ENCODE measurements around the gene GALNT17.

Gene GALNT17

DNA sequence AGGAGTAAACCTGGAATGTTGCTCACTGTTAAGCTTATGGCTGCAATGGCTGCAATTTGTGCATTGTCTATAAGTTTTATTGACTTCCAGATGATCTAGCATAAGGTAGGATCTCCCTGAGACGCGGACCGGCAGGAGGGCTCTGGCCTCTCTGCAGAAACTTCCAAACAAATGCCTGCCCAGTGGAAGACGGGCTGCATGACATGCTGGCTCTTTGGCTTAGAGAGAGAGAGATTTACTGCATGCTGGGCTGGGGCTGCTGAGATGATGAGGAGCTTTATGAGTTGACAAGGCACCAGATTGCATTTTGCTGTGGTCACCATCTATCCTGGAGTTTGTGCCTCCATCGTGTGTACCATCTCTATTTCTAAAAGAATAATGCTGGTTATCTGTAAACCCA, 193.2 kb downstream of the GALNT17 start:
- Histone ChIP-seq H3K27me3 (ENCODE audit: insufficient read depth, low read length) (no peaks in the 10 kb centered on the region), H3K4me1 (ENCODE audit: insufficient read depth, low read length) (peaks cover 24% of the 10 kb centered on the region), H3K9ac (ENCODE audit: low read depth, low read length) (no peak overlapping the region), H3K4me3 (ENCODE audit: low read length) (no peak overlapping the region), H3K27ac (ENCODE audit: low read length) (no peak overlapping the region), H3K9me3 (ENCODE audit: insufficient read depth, low read depth, low read length) (no peaks in the 10 kb centered on the region), H3K36me3 (ENCODE audit: insufficient read depth, low read depth, low read length) (no peaks in the 10 kb centered on the region)

DNA sequence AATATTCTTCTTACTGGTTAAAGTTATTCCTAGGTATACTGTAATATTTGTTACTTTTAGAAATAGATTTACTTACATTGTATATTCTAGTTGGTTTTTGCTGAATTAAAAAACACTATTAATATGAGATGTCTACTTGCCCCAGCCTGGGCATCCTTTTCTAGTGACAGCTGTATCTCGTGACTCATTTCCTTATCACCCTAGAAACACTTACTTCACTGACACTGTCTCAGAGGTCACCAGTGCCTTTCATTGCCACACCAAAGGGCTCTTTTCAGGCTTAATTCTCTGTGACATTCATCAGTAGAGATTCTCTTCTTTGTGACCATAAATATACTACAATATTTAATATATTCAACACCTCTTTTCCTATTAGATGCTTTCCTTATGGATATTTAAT, 194.7 kb downstream of the GALNT17 start:
- Histone ChIP-seq H3K4me1 (ENCODE audit: insufficient read depth, low read length) (peaks cover 24% of the 10 kb centered on the region), H3K27ac (ENCODE audit: low read length) (no peak overlapping the region), H3K9me3 (ENCODE audit: insufficient read depth, low read depth, low read length) (no peaks in the 10 kb centered on the region), H3K4me3 (ENCODE audit: low read length) (no peak overlapping the region), H3K36me3 (ENCODE audit: insufficient read depth, low read depth, low read length) (no peaks in the 10 kb centered on the region), H3K9ac (ENCODE audit: low read depth, low read length) (no peak overlapping the region), H3K27me3 (ENCODE audit: insufficient read depth, low read length) (no peaks in the 10 kb centered on the region)

DNA sequence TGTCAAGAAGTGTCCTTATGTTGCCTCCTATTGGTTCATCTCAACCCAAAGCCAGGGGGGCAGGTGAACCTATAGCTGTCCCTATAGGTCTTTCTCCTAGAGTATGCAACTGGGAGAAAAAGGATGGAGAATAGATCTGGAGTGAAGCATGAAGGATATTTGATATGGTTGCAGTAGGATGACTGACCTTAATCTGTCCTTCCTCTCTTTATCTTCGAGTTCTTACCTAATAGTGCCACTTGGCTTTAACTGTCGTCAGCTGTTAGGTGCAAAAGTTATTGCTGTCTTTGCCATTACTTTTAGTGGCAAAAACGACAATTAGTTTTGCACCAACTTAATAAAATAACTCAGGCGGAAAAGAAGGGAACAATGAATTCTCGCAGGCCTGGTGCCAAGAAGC, 196.0 kb downstream of the GALNT17 start:
- Histone ChIP-seq H3K9ac (ENCODE audit: low read depth, low read length) (no peak overlapping the region), H3K4me3 (ENCODE audit: low read length) (no peak overlapping the region), H3K27me3 (ENCODE audit: insufficient read depth, low read length) (no peaks in the 10 kb centered on the region), H3K27ac (ENCODE audit: low read length) (no peak overlapping the region), H3K4me1 (ENCODE audit: insufficient read depth, low read length) (peaks cover 24% of the 10 kb centered on the region), H3K36me3 (ENCODE audit: insufficient read depth, low read depth, low read length) (no peaks in the 10 kb centered on the region), H3K9me3 (ENCODE audit: insufficient read depth, low read depth, low read length) (no peaks in the 10 kb centered on the region)

DNA sequence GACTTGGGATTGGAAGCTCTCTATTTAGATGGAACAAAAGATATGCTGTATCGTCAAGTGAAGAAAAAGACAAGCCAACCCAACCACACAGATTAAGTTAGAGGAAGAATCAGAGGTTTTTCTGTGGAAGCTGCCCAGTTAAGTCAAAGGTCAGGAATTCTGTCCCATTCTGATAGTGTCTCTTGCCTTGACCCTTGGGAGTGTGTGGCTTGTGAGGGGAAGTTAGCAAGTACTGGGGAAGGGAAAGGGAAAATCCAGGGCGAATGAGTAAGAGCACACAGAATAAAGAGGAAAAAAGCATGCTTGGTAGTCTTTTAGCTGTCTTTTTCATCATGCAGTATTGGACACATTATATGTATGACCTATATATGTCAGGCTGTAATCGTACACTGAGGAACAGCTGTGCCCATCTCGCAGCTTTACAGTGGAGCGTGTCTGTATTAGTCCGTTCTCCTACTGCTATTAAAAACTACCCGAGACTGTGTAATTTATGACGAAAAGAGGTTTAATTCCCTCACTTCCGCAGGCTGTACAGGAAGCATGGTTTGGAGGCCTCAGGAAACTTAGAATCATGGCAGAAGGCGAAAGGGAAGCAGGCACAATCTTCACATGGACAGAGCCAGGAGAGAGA, 197.2 kb downstream of the GALNT17 start:
- Histone ChIP-seq H3K9me3 (ENCODE audit: insufficient read depth, low read depth, low read length) (no peaks in the 10 kb centered on the region), H3K4me3 (ENCODE audit: low read length) (no peak overlapping the region), H3K27ac (ENCODE audit: low read length) (no peak overlapping the region)

DNA sequence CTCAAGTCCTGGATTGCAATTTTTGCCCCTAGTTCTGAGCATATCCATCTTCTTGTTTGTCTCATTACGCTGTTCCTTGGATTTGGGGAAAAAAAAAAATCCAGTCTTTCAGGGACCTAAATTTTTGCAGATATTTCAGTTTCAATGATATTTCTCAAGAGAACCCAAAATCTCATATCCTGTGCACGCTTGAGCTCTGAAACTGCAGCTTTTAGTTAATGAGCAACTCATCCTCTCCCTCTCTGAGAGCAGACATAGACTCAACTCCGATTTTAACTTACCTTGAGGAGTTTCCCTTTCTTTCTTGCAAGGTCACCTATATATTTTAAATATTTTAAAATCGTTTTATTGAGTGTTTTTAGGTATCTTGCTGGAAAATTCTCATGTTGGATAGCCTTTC, 200.3 kb downstream of the GALNT17 start:
- no peak overlapping the region for H3K9ac ChIP-seq (ENCODE audit: low read depth, low read length)
- peaks cover 7% of the 10 kb centered on the region for H3K36me3 ChIP-seq (ENCODE audit: insufficient read depth, low read depth, low read length)
- H3K9me3 ChIP-seq (ENCODE audit: insufficient read depth, low read depth, low read length): no peaks in the 10 kb centered on the region
- H3K27ac ChIP-seq (ENCODE audit: low read length): no peak overlapping the region
- H3K4me1 ChIP-seq (ENCODE audit: insufficient read depth, low read length): peaks cover 14% of the 10 kb centered on the region
- H3K27me3 ChIP-seq (ENCODE audit: insufficient read depth, low read length): no peaks in the 10 kb centered on the region
- no peak overlapping the region for H3K4me3 ChIP-seq (ENCODE audit: low read length)

More for the DNA sequence above, 197.2 kb downstream of the GALNT17 start:
- Histone ChIP-seq H3K9ac (ENCODE audit: low read depth, low read length) (no peak overlapping the region), H3K36me3 (ENCODE audit: insufficient read depth, low read depth, low read length) (no peaks in the 10 kb centered on the region), H3K27me3 (ENCODE audit: insufficient read depth, low read length) (no peaks in the 10 kb centered on the region), H3K4me1 (ENCODE audit: insufficient read depth, low read length) (peaks cover 24% of the 10 kb centered on the region)

DNA sequence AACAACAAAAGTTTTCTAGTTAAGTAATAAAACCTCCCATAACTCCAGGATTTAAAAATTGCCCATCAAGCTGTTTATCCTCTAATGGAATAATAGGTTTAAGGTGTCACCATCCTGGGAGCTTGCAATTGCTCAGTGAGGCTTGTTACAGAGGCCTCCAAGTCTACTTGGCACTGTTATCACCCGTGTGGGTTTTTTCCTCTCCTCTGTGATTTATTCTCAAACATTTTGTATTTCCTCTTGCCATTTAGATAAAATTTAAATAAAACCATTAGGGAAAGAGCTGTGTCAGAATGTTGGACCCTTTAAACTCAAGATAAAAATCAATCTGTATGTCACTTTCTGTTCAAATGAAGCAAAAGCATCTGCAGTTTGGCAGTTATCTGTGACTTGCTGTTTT, 202.6 kb downstream of the GALNT17 start:
- no peak overlapping the region for H3K9ac ChIP-seq (ENCODE audit: low read depth, low read length)
- no peaks in the 10 kb centered on the region for H3K27me3 ChIP-seq (ENCODE audit: insufficient read depth, low read length)
- H3K4me3 ChIP-seq (ENCODE audit: low read length): no peak overlapping the region
- no peaks in the 10 kb centered on the region for H3K9me3 ChIP-seq (ENCODE audit: insufficient read depth, low read depth, low read length)
- H3K4me1 ChIP-seq (ENCODE audit: insufficient read depth, low read length): peaks cover 1% of the 10 kb centered on the region
- H3K36me3 ChIP-seq (ENCODE audit: insufficient read depth, low read depth, low read length): peaks cover 7% of the 10 kb centered on the region
- H3K27ac ChIP-seq (ENCODE audit: low read length): no peak overlapping the region

DNA sequence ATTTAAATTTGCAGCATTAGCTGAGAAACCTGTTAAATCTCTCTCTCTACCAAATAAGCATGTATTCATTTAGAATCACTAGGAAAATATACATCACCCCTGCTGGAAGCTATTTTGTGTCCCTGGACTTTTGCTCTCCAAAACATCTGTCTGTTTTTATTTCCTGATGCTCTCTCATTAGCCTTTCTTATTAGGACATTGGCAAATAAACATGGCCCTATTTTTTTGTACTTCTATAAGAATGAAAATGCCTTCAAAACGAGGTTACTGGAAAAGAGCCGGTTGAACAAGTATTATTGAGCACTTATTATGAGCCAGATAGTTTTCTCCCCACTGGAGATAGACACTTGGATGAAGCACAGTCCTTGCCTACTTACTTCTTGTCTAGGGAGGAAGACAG, 206.9 kb downstream of the GALNT17 start:
- Histone ChIP-seq H3K27ac (ENCODE audit: low read length) (no peak overlapping the region), H3K9ac (ENCODE audit: low read depth, low read length) (no peak overlapping the region), H3K27me3 (ENCODE audit: insufficient read depth, low read length) (no peaks in the 10 kb centered on the region), H3K9me3 (ENCODE audit: insufficient read depth, low read depth, low read length) (peaks cover 11% of the 10 kb centered on the region), H3K36me3 (ENCODE audit: insufficient read depth, low read depth, low read length) (peaks cover 16% of the 10 kb centered on the region), H3K4me1 (ENCODE audit: insufficient read depth, low read length) (peaks cover 10% of the 10 kb centered on the region), H3K4me3 (ENCODE audit: low read length) (no peak overlapping the region)

DNA sequence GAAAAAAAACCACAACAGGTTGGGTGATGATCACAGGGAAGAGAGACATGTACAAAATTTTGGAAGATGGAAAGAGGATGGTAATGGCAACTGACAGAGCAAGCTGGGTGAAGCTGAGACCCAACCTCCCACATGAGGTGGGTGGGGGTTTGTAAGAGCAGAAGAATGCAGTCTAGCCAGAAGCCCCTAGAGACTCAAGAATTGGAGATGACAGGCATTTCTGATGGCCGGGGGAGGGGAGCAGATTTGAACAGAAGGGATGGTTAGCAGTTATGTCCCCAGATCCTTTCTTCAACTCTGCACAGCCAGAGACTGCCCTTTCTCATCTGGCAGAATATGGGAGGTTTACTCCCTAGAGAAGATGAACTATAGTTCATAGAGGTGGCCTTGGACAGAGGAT, 208.0 kb downstream of the GALNT17 start:
- H3K36me3 ChIP-seq (ENCODE audit: insufficient read depth, low read depth, low read length): peaks cover 16% of the 10 kb centered on the region
- no peak overlapping the region for H3K9ac ChIP-seq (ENCODE audit: low read depth, low read length)
- H3K27ac ChIP-seq (ENCODE audit: low read length): no peak overlapping the region
- H3K4me1 ChIP-seq (ENCODE audit: insufficient read depth, low read length): peaks cover 10% of the 10 kb centered on the region
- H3K27me3 ChIP-seq (ENCODE audit: insufficient read depth, low read length): no peaks in the 10 kb centered on the region
- H3K9me3 ChIP-seq (ENCODE audit: insufficient read depth, low read depth, low read length): peaks cover 16% of the 10 kb centered on the region
- H3K4me3 ChIP-seq (ENCODE audit: low read length): no peak overlapping the region

DNA sequence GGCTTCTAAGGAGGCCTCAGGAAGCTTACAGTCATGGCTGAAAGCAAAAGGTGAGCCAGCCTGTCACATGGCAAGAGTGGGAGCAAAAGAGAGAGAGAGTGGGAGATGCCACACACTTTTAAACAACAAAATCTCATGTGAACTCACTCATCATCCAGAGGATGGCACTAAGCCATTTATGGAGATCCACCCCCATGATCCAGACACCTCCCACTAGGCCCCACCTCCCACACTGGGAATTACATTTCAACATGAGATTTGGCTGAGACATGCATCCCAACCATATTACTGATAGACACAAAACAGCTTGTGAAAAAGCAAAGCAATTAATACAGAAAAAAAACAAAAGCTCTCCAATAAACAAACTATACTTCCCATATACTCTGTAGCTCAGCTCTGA, 210.3 kb downstream of the GALNT17 start:
- no peak overlapping the region for H3K27ac ChIP-seq (ENCODE audit: low read length)
- peaks cover 9% of the 10 kb centered on the region; the same call in 1 of the 2 replicates for H3K36me3 ChIP-seq (ENCODE audit: insufficient read depth, low read depth, low read length)
- H3K9me3 ChIP-seq (ENCODE audit: insufficient read depth, low read depth, low read length): peaks cover 16% of the 10 kb centered on the region
- no peaks in the 10 kb centered on the region for H3K27me3 ChIP-seq (ENCODE audit: insufficient read depth, low read length)
- H3K4me3 ChIP-seq (ENCODE audit: low read length): no peak overlapping the region
- H3K9ac ChIP-seq (ENCODE audit: low read depth, low read length): no peak overlapping the region
- H3K4me1 ChIP-seq (ENCODE audit: insufficient read depth, low read length): peaks cover 10% of the 10 kb centered on the region

DNA sequence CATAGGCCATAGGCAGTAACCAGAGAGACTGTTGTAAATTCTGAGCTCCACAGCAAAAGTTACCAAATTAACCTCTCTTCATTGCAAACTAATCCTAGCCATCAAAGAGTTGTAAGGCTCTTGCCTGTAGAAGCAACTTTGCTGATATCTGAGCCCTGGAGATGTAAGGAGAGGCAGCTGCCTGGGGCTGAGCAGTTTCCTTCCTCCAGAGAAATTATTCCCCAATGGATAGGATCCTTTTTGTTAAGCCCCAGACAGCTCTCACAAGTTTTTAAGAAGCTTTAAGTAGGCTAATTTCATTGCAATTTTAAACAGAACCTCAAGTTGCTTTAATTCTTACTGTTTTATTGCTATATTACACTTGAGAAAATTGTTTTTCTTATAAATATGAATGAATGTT, 211.1 kb downstream of the GALNT17 start:
- Histone ChIP-seq H3K4me1 (ENCODE audit: insufficient read depth, low read length) (peaks cover 10% of the 10 kb centered on the region), H3K4me3 (ENCODE audit: low read length) (no peak overlapping the region), H3K27me3 (ENCODE audit: insufficient read depth, low read length) (no peaks in the 10 kb centered on the region), H3K36me3 (ENCODE audit: insufficient read depth, low read depth, low read length) (peaks cover 9% of the 10 kb centered on the region; the same call in 1 of the 2 replicates), H3K27ac (ENCODE audit: low read length) (no peak overlapping the region), H3K9me3 (ENCODE audit: insufficient read depth, low read depth, low read length) (peaks cover 16% of the 10 kb centered on the region), H3K9ac (ENCODE audit: low read depth, low read length) (no peak overlapping the region)

DNA sequence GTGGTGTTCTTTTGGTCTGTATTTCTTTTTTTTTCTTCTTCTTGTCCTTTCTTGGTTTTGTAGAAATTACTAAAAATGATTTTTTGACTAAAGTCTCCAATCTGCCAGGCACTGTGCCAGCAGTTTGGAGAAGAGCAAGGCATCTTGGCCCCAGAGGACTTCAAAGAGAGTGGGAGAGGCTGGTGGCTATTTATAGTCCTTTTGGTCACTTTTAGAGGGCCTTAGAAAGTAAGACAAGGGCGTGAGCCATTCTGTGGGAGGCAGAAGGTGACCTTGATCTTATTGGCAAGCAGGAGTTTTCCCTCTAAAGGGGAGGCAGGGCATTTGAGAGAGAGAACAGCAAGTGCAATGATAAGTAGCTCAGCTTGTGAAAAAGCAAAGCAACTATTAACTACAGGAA, 211.9 kb downstream of the GALNT17 start:
- Histone ChIP-seq H3K27ac (ENCODE audit: low read length) (no peak overlapping the region), H3K4me3 (ENCODE audit: low read length) (no peak overlapping the region), H3K9me3 (ENCODE audit: insufficient read depth, low read depth, low read length) (peaks cover 16% of the 10 kb centered on the region), H3K27me3 (ENCODE audit: insufficient read depth, low read length) (no peaks in the 10 kb centered on the region), H3K9ac (ENCODE audit: low read depth, low read length) (no peak overlapping the region), H3K36me3 (ENCODE audit: insufficient read depth, low read depth, low read length) (peaks cover 9% of the 10 kb centered on the region; the same call in 1 of the 2 replicates), H3K4me1 (ENCODE audit: insufficient read depth, low read length) (peaks cover 16% of the 10 kb centered on the region)

DNA sequence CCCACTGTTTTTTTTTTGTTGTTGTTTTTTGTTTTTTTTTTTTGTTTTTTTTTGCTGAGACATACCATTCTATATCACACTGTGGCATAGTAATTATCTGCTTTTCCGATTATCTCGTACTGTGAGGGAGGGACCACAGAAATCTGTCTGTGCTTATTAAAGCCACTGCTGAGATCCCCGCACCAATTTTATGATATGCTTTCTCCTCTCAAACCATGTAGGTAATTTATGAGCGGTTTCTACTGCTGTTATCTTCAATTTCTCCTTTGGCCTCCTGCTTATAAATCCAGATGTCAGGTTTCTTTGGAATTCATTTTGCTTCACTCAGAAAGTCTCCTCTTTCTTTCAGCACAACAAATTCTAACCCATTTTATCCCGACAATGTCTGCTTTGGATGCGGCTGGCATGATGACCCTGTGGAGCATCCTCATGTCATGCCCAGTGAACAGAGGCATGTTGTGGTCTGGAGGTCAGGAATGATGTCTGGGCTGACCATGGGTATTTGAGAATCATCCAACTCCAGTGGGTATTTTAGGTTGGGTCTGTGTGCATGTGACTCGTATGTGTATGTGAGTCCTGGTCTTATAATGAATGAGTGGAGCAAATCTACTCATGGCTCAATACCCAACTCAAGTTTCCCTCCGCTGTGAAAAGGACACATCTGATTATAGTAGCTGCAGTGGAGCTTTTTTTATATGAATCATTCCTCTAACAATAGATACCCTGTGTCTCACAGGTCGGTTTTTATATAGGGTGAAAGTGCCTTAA, 213.4 kb downstream of the GALNT17 start:
- no peak overlapping the region for H3K4me3 ChIP-seq (ENCODE audit: low read length)
- no peaks in the 10 kb centered on the region for H3K27me3 ChIP-seq (ENCODE audit: insufficient read depth, low read length)
- peaks cover 12% of the 10 kb centered on the region for H3K4me1 ChIP-seq (ENCODE audit: insufficient read depth, low read length)
- no peak overlapping the region for H3K27ac ChIP-seq (ENCODE audit: low read length)
- H3K9ac ChIP-seq (ENCODE audit: low read depth, low read length): no peak overlapping the region
- peaks cover 9% of the 10 kb centered on the region; the same call in 1 of the 2 replicates for H3K36me3 ChIP-seq (ENCODE audit: insufficient read depth, low read depth, low read length)
- H3K9me3 ChIP-seq (ENCODE audit: insufficient read depth, low read depth, low read length): peaks cover 16% of the 10 kb centered on the region
